ENCODE data around the gene EBLN1.

GRCh38 chr10:22252801-22253579, 35.2 kb upstream of the EBLN1 start:
- TF ChIP-seq STAG1 (CRISPR knock-in tag; IDR thresholded peaks at IDR 0.05) (no peak), EZH2 (conservative IDR thresholded peaks at IDR 0.05; ENCODE audit: low read depth, low read length) (no peak), HOXA7 (CRISPR knock-in tag; IDR thresholded peaks at IDR 0.05) (no peak), FOXK2 (IDR thresholded peaks at IDR 0.05) (no peak), TRIM24 (CRISPR knock-in tag; IDR thresholded peaks at IDR 0.05) (no peak), MAX (IDR thresholded peaks at IDR 0.05) (no peak), ZNF609 (CRISPR knock-in tag; IDR thresholded peaks at IDR 0.05; ENCODE audit: borderline replicate concordance) (no peak), ZNF20 (CRISPR knock-in tag; IDR thresholded peaks at IDR 0.05) (no peak), DPF2 (CRISPR knock-in tag; IDR thresholded peaks at IDR 0.05; ENCODE audit: borderline replicate concordance, low read depth) (no peak)
